Osteocyte (in vitro differentiated cells): ENCODE data around the gene NRXN3. TPM values are rescaled to one million over a fixed set of nuclear protein-coding genes. Genes with fewer than 3 reads are reported as not detected.

Source experiments
- DNase-seq: peaks from one replicate; pipeline ENCODE4 v3.0.0; 2021; ENCODE audit warnings: mixed read lengths; ENCODE audit not compliant: unreplicated experiment; ENCODE audit errors: extremely low spot score
- H3K27ac Mint-ChIP-seq: one replicate; pipeline ENCODE4 v1.8.0; 2021; ENCODE audit warnings: mild to moderate bottlenecking, mixed read lengths; ENCODE audit not compliant: unreplicated experiment
- H3K27me3 Mint-ChIP-seq: one replicate; pipeline ENCODE4 v1.8.0; 2021; ENCODE audit warnings: mixed read lengths; ENCODE audit not compliant: unreplicated experiment
- H3K36me3 Mint-ChIP-seq: one replicate; pipeline ENCODE4 v1.8.0; 2021; ENCODE audit warnings: mixed read lengths; ENCODE audit not compliant: unreplicated experiment
- H3K4me1 Mint-ChIP-seq: one replicate; pipeline ENCODE4 v1.8.0; 2021; ENCODE audit warnings: mixed read lengths; ENCODE audit not compliant: unreplicated experiment
- H3K4me3 Mint-ChIP-seq: one replicate; pipeline ENCODE4 v1.8.0; 2021; ENCODE audit warnings: mild to moderate bottlenecking, moderate library complexity, mixed read lengths; ENCODE audit not compliant: unreplicated experiment
- H3K9me3 Mint-ChIP-seq: one replicate; pipeline ENCODE4 v1.8.0; 2021; ENCODE audit warnings: mixed read lengths; ENCODE audit not compliant: unreplicated experiment
- CTCF ChIP-seq: fragments of 200-600 bp; sonication (generic); IDR thresholded peaks from 2 replicates; pipeline ENCODE4 v1.5.0; 2021; ENCODE audit warnings: antibody characterized with exemption, mild to moderate bottlenecking, moderate library complexity
- total RNA-seq: library from RNA; stranded (reverse); gene quantifications from 2 replicates; pipeline ENCODE4 v1.2.1, GENCODE V29; 2021

The NRXN3 gene
- total RNA-seq, 1 donor from 2014 or later, result 26.5 TPM

- DNase-seq, result peak; percentile 10
- H3K4me1 Mint-ChIP-seq, result no peaks in the 10 kb centered on the region
- no peak for TF ChIP-seq CTCF
- no peaks in the 10 kb centered on the region for H3K27me3 Mint-ChIP-seq
- no peak overlapping the region for H3K4me3 Mint-ChIP-seq
- H3K36me3 Mint-ChIP-seq, result no peaks in the 10 kb centered on the region
- no peak overlapping the region for H3K27ac Mint-ChIP-seq
- peaks cover 6% of the 10 kb centered on the region for H3K9me3 Mint-ChIP-seq
Observed at GRCh38 chr14:78130356-78130755, 39.8 kb upstream of the NRXN3 start.

- TF ChIP-seq CTCF, result no peak
- H3K4me3 Mint-ChIP-seq, result no peak overlapping the region
- no peaks in the 10 kb centered on the region for H3K27me3 Mint-ChIP-seq
- H3K36me3 Mint-ChIP-seq, result no peaks in the 10 kb centered on the region
- H3K4me1 Mint-ChIP-seq, result no peaks in the 10 kb centered on the region
- peaks cover 14% of the 10 kb centered on the region for H3K9me3 Mint-ChIP-seq
- DNase-seq, result no peak
- no peak overlapping the region for H3K27ac Mint-ChIP-seq
Observed at GRCh38 chr14:78131201-78131600, 39.0 kb upstream of the NRXN3 start.

- peaks cover 16% of the 10 kb centered on the region for H3K9me3 Mint-ChIP-seq
Observed at GRCh38 chr14:78131616-78132015, 38.6 kb upstream of the NRXN3 start.

GRCh38 chr14:78135450-78135891, 34.7 kb upstream of the NRXN3 start:
- Mint-ChIP-seq H3K9me3 (peaks cover 22% of the 10 kb centered on the region), H3K4me1 (no peaks in the 10 kb centered on the region), H3K4me3 (no peak overlapping the region), H3K36me3 (no peaks in the 10 kb centered on the region), H3K27me3 (no peaks in the 10 kb centered on the region), H3K27ac (no peak overlapping the region)
- no peak for DNase-seq
- no peak for TF ChIP-seq CTCF

More at GRCh38 chr14:78131616-78132015, 38.6 kb upstream of the NRXN3 start:
- Mint-ChIP-seq H3K4me1 (no peaks in the 10 kb centered on the region), H3K4me3 (no peak overlapping the region), H3K36me3 (no peaks in the 10 kb centered on the region), H3K27me3 (no peaks in the 10 kb centered on the region), H3K27ac (no peak overlapping the region)
- DNase-seq, result peak; percentile 56
- no peak for TF ChIP-seq CTCF

- no peaks in the 10 kb centered on the region for H3K36me3 Mint-ChIP-seq
- TF ChIP-seq CTCF, result no peak
- H3K4me1 Mint-ChIP-seq, result no peaks in the 10 kb centered on the region
- H3K9me3 Mint-ChIP-seq, result peaks cover 22% of the 10 kb centered on the region
- H3K27me3 Mint-ChIP-seq, result no peaks in the 10 kb centered on the region
- H3K4me3 Mint-ChIP-seq, result no peak overlapping the region
- H3K27ac Mint-ChIP-seq, result no peak overlapping the region
- DNase-seq, result no peak
Observed at GRCh38 chr14:78136695-78137094, 33.5 kb upstream of the NRXN3 start.
